Neural progenitor cell (in vitro differentiated cells): ENCODE measurements around the gene THOC2. TPM values are rescaled to one million over a fixed set of nuclear protein-coding genes. Genes with fewer than 3 reads are reported as not detected.

Source experiments
- DNase-seq: peaks from one replicate; pipeline ENCODE4 v3.0.0-alpha.2; 2016; ENCODE audit warnings: low spot score
- H2AFZ ChIP-seq: fragments of 200-600 bp; sonication (generic); replicated peaks from 2 replicates; pipeline ENCODE4 v1.6.1; 2016; ENCODE audit warnings: antibody characterized with exemption
- H3F3A ChIP-seq: fragments of 200-600 bp; sonication (generic); 2 replicates; pipeline ENCODE4 v1.6.1; 2016; ENCODE audit warnings: antibody characterized with exemption, low read depth
- H3K27ac ChIP-seq: fragments of 200-600 bp; sonication (generic); 2 replicates; pipeline ENCODE4 v1.5.1; 2016; ENCODE audit warnings: mild to moderate bottlenecking
- H3K27me3 ChIP-seq: fragments of 200-600 bp; sonication (generic); 2 replicates; pipeline ENCODE4 v1.6.1; 2016; ENCODE audit warnings: mild to moderate bottlenecking, moderate library complexity
- H3K36me3 ChIP-seq: fragments of 200-600 bp; sonication (generic); 2 replicates; pipeline ENCODE4 v1.5.1; 2016
- H3K4me1 ChIP-seq: fragments of 200-600 bp; sonication (generic); 2 replicates; pipeline ENCODE4 v1.6.1; 2016; ENCODE audit warnings: mixed run types
- H3K4me2 ChIP-seq: fragments of 200-600 bp; sonication (generic); 2 replicates; pipeline ENCODE4 v1.6.1; 2016
- H3K4me3 ChIP-seq: fragments of 200-600 bp; sonication (generic); 2 replicates; pipeline ENCODE4 v1.5.1; 2016
- H3K79me2 ChIP-seq: fragments of 200-600 bp; sonication (generic); 2 replicates; pipeline ENCODE4 v1.6.1; 2016; ENCODE audit warnings: low read depth
- H3K9ac ChIP-seq: fragments of 200-600 bp; sonication (generic); 2 replicates; pipeline ENCODE4 v1.6.1; 2016
- H3K9me3 ChIP-seq: fragments of 200-600 bp; sonication (generic); 2 replicates; pipeline ENCODE4 v1.5.1; 2016; ENCODE audit warnings: low read depth
- H4K20me1 ChIP-seq: fragments of 200-600 bp; sonication (generic); 2 replicates; pipeline ENCODE4 v1.6.1; 2016; ENCODE audit warnings: low read depth
- H3K27ac Mint-ChIP-seq: 3 replicates; pipeline ENCODE4 v1.8.0; 2021; ENCODE audit warnings: mixed read lengths
- H3K27me3 Mint-ChIP-seq: 2 replicates; pipeline ENCODE4 v1.8.0; 2022; ENCODE audit warnings: low read depth, mild to moderate bottlenecking, inconsistent platforms, moderate library complexity, mixed read lengths; ENCODE audit not compliant: insufficient read depth
- H3K36me3 Mint-ChIP-seq: 3 replicates; pipeline ENCODE4 v1.8.0; 2021; ENCODE audit warnings: mixed read lengths
- H3K4me1 Mint-ChIP-seq: 3 replicates; pipeline ENCODE4 v1.8.0; 2021; ENCODE audit warnings: mixed read lengths
- H3K4me3 Mint-ChIP-seq: 3 replicates; pipeline ENCODE4 v1.8.0; 2021; ENCODE audit warnings: mild to moderate bottlenecking, moderate library complexity, mixed read lengths
- H3K9me3 Mint-ChIP-seq: 3 replicates; pipeline ENCODE4 v1.8.0; 2020; ENCODE audit warnings: mixed read lengths
- CTCF ChIP-seq: fragments of 200-600 bp; sonication (generic); IDR thresholded peaks from 2 replicates; pipeline ENCODE4 v1.5.1; 2017; ENCODE audit warnings: antibody characterized with exemption, mild to moderate bottlenecking
- EZH2 ChIP-seq: fragments of 200-600 bp; sonication (generic); IDR thresholded peaks from 2 replicates; pipeline ENCODE4 v1.6.1; 2017; ENCODE audit warnings: antibody characterized with exemption, mild to moderate bottlenecking, moderate library complexity
- EZH2phosphoT487 ChIP-seq: fragments of 200-600 bp; sonication (generic); IDR thresholded peaks from 2 replicates; pipeline ENCODE4 v1.6.1; 2017; ENCODE audit warnings: antibody characterized with exemption
- total RNA-seq: library from RNA; depleted of rRNA; stranded (reverse); fragments of >200 nt; gene quantifications from 2 replicates; pipeline ENCODE4 v1.2.3, GENCODE V29; 2015; ENCODE audit warnings: low replicate concordance

The THOC2 gene
- total RNA-seq, 1 donor from 2014 or later = 201 TPM

GRCh38 chrX:123740536-123740935, 7.7 kb upstream of the THOC2 start:
- no peaks in the 10 kb centered on the region for H3K36me3 ChIP-seq
- Mint-ChIP-seq H3K36me3 (no peaks in the 10 kb centered on the region), H3K9me3 (no peaks in the 10 kb centered on the region), H3K27me3 (no peaks in the 10 kb centered on the region), H3K4me1 (peaks cover 7% of the 10 kb centered on the region), H3K27ac (no peak overlapping the region), H3K4me3 (no peak overlapping the region)
- H3K27me3 ChIP-seq = no peaks in the 10 kb centered on the region
- no peak overlapping the region for H3K4me3 ChIP-seq
- no peak overlapping the region for H2AFZ ChIP-seq
- no peak overlapping the region for H3K4me2 ChIP-seq
- no peak for TF ChIP-seq CTCF
- no peak for TF ChIP-seq EZH2
- no peak for TF ChIP-seq EZH2phosphoT487
- H4K20me1 ChIP-seq = no peaks in the 10 kb centered on the region
- no peaks in the 10 kb centered on the region for H3F3A ChIP-seq
- H3K27ac ChIP-seq = no peak overlapping the region
- no peaks in the 10 kb centered on the region for H3K9me3 ChIP-seq
- H3K4me1 ChIP-seq = no peaks in the 10 kb centered on the region
- no peak overlapping the region for H3K9ac ChIP-seq
- no peaks in the 10 kb centered on the region for H3K79me2 ChIP-seq
- DNase-seq = no peak

- no peak overlapping the region for H3K9ac ChIP-seq
- TF ChIP-seq EZH2phosphoT487 (no peak), CTCF (no peak), EZH2 (no peak)
- H3K79me2 ChIP-seq = no peaks in the 10 kb centered on the region
- H3K36me3 ChIP-seq = no peaks in the 10 kb centered on the region
- no peak overlapping the region for H3K27ac Mint-ChIP-seq
- H3K4me3 ChIP-seq = no peak overlapping the region
- H3K36me3 Mint-ChIP-seq = no peaks in the 10 kb centered on the region
- H3K4me1 Mint-ChIP-seq = peaks cover 7% of the 10 kb centered on the region
- no peaks in the 10 kb centered on the region for H3F3A ChIP-seq
- no peaks in the 10 kb centered on the region for H4K20me1 ChIP-seq
- no peak overlapping the region for H3K4me3 Mint-ChIP-seq
- H3K9me3 ChIP-seq = no peaks in the 10 kb centered on the region
- no peak overlapping the region for H3K27ac ChIP-seq
- no peaks in the 10 kb centered on the region for H3K4me1 ChIP-seq
- DNase-seq = peak; percentile 2
- H3K27me3 Mint-ChIP-seq = no peaks in the 10 kb centered on the region
- H3K4me2 ChIP-seq = no peak overlapping the region
- no peaks in the 10 kb centered on the region for H3K9me3 Mint-ChIP-seq
- H2AFZ ChIP-seq = no peak overlapping the region
- no peaks in the 10 kb centered on the region for H3K27me3 ChIP-seq
Measured at GRCh38 chrX:123740006-123740405, 7.2 kb upstream of the THOC2 start.

- Histone ChIP-seq H3K9ac (no peak overlapping the region), H3F3A (no peaks in the 10 kb centered on the region), H3K4me1 (no peaks in the 10 kb centered on the region), H4K20me1 (no peaks in the 10 kb centered on the region), H3K36me3 (no peaks in the 10 kb centered on the region), H3K4me3 (no peak overlapping the region), H3K4me2 (no peak overlapping the region), H3K27me3 (no peaks in the 10 kb centered on the region), H3K9me3 (no peaks in the 10 kb centered on the region), H3K79me2 (no peaks in the 10 kb centered on the region), H3K27ac (no peak overlapping the region), H2AFZ (no peak overlapping the region)
- Mint-ChIP-seq H3K4me1 (peaks cover 7% of the 10 kb centered on the region), H3K4me3 (no peak overlapping the region), H3K27ac (no peak overlapping the region), H3K9me3 (no peaks in the 10 kb centered on the region), H3K36me3 (no peaks in the 10 kb centered on the region), H3K27me3 (no peaks in the 10 kb centered on the region)
- TF ChIP-seq EZH2phosphoT487 (no peak), CTCF (no peak), EZH2 (no peak)
- no peak for DNase-seq
Measured at GRCh38 chrX:123739474-123739873, 6.6 kb upstream of the THOC2 start.
